Measurements from ENCODE around the gene TRABD2B.

GRCh38 chr1:48013270-48013669, 16.1 kb upstream of the TRABD2B start:
- TF ChIP-seq POLR2AphosphoS5 (IDR thresholded peaks at IDR 0.05; ENCODE audit: insufficient read depth, low read depth, low read length) (no peak), CTCF (IDR thresholded peaks at IDR 0.05; ENCODE audit: extremely low read depth in 1 of 2, insufficient read depth in 1 of 2, low read depth in 1 of 2, low read length in 2 of 2) (no peak), FOS (IDR thresholded peaks at IDR 0.05; ENCODE audit: borderline replicate concordance, insufficient read depth, low read length) (no peak), EZH2 (IDR thresholded peaks at IDR 0.05; ENCODE audit: borderline replicate concordance, low read depth, low read length, severe bottlenecking) (no peak)
